Ovary (tissue), 3 donors: ENCODE data around the gene TRAPPC3.

Source experiments
- EP300 ChIP-seq: sonication (generic); formaldehyde crosslinking; IDR thresholded peaks from one replicate; pipeline ENCODE4 v1.6.1; 2017; ENCODE audit warnings: antibody characterized with exemption
- POLR2A ChIP-seq: fragments of 450-650 bp; IDR thresholded peaks from one replicate; pipeline ENCODE4 v1.6.1; 2017; ENCODE audit warnings: antibody characterized with exemption, mild to moderate bottlenecking, moderate library complexity
- TF ChIP-seq, protein P1 (sequence below), 3 donors: fragments of 450-650 bp in 2 of 3; fragments of 200-600 bp in 1 of 3; IDR thresholded peaks; one replicate each; pipeline versions ENCODE4 v1.5.1 to v1.8.0; 2016 to 2022; ENCODE audit warnings: antibody characterized with exemption in 3 of 3, mild to moderate bottlenecking in 1 of 3
- donor health status: DM: no; HTN: no; CAD: no.

DNA sequence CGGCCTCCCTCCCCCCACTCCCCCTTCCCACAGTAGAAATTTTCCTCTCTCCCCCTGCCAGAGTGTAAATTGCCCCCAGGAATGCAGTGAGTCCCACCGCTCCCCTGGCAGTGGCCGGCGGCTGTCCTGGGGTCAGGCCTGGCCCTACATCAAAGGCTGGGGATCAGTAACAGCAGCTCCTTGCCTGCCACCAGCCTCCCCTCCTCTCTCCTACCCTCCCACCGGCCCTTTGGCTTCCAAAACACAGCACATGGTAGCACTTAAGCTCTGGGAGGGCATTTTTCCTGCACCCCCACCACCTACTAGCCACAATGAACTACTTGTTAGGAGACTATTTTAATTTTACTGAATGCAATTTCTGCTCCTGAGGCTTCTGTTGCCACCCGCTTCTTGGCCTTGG, 15.3 kb downstream of the TRAPPC3 start:
- no peak for TF ChIP-seq EP300
- TF ChIP-seq, protein P1, sequence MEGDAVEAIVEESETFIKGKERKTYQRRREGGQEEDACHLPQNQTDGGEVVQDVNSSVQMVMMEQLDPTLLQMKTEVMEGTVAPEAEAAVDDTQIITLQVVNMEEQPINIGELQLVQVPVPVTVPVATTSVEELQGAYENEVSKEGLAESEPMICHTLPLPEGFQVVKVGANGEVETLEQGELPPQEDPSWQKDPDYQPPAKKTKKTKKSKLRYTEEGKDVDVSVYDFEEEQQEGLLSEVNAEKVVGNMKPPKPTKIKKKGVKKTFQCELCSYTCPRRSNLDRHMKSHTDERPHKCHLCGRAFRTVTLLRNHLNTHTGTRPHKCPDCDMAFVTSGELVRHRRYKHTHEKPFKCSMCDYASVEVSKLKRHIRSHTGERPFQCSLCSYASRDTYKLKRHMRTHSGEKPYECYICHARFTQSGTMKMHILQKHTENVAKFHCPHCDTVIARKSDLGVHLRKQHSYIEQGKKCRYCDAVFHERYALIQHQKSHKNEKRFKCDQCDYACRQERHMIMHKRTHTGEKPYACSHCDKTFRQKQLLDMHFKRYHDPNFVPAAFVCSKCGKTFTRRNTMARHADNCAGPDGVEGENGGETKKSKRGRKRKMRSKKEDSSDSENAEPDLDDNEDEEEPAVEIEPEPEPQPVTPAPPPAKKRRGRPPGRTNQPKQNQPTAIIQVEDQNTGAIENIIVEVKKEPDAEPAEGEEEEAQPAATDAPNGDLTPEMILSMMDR (IDR thresholded peaks at IDR 0.05), result no peak
- TF ChIP-seq POLR2A, result no peak
